Stimulated activated CD8-positive, alpha-beta memory T cell treated with anti-CD3 and anti-CD28 coated beads, Interleukin-2, amount 100 ng/mL, for 48 hours (primary cell): Measurements from ENCODE around the gene CXCR5.
"Not testable (repeated sequence)": the region's sequence is repeated elsewhere in the genome, so short reads cannot be mapped to it uniquely, and the experiment has no call there.

Experiments used
- DNase-seq, 2 donors: peaks; one replicate each; pipeline ENCODE4 v3.0.0-alpha.2; 2020; ENCODE audit warnings: low read depth in 2 of 2

Gene CXCR5, protein sequence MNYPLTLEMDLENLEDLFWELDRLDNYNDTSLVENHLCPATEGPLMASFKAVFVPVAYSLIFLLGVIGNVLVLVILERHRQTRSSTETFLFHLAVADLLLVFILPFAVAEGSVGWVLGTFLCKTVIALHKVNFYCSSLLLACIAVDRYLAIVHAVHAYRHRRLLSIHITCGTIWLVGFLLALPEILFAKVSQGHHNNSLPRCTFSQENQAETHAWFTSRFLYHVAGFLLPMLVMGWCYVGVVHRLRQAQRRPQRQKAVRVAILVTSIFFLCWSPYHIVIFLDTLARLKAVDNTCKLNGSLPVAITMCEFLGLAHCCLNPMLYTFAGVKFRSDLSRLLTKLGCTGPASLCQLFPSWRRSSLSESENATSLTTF

DNA sequence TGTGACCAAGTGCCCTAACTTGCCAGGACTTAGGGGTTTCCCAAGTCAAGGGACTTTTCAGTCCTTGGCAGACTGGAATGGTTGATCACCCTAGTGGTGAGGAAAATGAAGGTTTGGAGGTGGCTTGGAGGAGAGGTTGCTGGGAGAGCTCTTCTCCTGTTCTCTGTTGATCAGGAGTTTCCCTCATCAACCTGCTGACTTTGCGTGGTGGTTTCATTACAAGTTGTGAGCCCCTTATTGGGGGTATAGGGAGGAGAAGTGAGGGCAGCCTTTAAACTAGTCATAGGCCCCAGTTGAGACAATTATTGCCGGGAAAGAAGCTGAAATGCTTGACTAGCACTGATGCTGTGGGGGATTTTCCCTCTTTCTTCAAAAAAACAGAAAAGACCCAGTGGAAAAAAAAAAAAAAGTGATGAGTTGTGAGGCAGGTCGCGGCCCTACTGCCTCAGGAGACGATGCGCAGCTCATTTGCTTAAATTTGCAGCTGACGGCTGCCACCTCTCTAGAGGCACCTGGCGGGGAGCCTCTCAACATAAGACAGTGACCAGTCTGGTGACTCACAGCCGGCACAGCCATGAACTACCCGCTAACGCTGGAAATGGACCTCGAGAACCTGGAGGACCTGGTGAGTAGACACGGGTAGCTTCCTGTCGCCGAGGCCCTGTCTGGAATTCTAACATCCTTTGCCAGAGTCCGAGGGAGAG, at the start of gene CXCR5:
Gene CXCR5 (plus strand): TSS at position 525 of the 704 bp plus-strand sequence. CDS start 50 bp downstream, at position 575.
- DNase-seq: no peak

DNA sequence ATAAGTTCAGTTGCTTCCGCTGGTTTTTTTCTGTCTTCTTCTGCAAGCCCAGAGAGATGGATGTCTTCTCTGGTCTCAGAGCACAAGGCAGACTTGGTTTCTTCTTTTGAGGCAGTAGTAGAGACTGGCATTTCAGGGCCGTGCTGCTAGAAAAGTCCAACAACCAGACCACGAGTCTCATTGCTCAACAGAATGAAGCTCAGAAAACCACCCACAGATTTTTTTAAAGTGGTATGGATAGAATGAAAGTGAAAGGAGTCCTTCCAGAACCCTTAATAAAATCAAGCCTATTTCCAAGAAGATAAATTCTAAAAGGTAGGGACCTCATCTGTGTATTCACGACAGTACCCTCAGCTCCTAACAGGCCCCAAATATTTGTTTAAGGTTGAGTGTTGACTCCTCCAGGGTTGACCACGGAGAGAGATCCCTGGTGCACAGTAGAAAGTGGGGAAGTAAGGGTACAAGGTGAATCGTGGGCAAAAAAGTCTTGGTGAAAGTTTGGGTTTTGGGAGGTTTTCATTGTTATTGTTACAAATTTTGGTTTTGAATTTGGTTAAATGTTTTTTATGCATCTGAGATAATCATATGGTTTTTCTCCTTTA, 49.2 kb upstream of the CXCR5 start:
- no peak for DNase-seq

DNA sequence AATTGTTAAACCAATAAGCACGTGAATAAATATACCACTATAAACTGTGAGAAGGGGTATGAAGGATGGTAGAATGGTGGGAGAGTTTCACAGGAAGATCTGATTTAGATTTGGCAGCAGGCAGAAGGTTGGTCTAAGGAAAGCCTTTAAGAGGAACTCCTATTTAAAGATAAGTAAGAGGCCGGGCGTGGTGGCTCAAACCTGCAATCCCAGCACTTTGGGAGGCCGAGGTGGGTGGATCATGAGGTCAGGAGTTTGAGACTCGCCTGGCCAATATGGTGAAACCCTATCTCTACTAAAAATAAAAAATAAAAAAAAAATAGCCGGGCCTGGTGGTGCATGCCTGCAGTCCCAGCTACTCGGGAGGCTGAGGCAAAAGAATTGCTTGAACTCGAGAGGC, 45.8 kb upstream of the CXCR5 start:
- DNase-seq: no peak

DNA sequence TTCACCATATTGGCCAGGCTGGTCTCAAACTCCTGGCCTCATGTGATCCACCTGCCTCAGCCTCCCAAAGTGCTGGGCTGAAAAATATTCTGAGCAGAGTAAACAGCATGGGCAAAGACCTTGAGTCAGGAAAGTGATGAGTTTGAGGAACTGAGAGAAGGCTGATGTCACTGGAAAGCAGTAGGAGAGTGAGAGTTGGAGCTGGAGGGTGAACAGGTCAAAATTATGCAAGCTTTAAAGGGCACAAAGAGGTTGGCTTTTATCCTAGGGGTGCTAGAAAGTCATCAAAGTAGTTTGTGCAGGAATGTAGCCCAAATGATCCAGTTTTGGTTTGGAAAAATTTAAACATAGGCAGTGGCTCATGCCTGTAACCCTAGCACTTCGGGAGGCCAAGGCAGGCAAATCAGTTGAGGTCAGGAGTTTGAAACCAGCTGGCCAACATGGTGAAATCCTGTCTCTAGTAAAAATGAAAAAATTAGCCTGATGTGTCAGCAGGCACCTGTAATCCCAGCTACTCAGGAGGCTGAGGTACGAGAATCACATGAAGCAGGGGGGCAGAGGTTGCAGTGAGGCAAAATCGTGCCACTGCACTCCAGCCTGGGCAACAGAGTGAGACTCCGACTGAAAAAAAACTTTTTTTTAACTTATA, 44.7 kb upstream of the CXCR5 start:
- DNase-seq: no peak

DNA sequence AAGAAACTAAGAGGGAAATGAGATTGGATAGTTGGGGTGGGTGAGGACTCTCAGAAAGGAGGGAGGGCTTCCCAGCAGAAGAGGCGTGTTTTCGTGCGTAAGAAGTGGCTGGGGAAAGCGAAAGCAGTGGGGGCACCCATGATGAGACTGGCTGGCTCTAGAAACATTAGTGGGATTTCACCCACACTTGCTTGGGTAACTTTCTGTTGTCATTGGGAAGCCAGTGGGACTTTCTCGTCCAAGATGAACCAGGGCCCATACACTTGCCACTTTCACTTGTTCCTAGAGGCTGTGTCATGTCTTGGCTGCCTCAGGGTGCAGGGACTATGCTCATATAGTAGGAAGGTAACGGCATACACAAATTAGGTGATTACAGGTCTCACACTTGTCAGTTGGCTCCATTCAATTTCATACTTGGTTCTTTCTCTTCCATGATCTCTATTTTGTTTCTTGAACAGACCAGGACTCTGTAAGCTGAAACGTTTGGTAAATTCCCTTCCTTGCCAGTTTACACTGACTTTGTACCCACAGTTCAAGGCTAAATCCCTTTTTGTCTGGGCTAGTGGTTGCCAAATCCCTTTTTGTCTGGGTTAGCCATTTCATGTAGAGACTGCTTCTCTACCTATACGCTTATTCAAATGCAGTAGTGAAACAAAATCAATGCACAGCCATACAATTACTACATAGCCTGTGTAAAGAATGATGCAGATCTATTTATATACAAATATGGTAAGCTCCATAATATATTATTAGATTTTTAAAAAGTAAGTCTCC, 42.0 kb upstream of the CXCR5 start:
- peak in 1 of 2 donors; percentile 38 for DNase-seq

DNA sequence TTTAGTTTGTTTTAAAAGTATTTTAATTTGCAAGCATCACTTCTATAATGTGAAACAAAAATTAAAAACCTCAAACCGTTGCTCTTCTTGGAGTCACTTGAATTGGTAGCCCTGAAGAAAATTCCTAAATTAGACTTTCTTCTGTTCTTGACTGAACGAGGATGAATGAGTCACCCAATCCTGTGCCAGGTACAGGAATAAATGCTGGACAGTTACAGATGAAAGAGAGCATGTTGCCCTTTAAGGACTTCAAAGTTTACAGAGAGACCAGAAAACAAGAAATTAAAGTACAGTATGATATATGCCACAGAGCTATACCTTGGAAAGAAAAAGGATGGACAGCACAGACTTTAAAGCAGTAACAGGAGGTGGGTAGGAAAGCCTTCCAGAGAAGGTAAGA, 41.3 kb upstream of the CXCR5 start:
- no peak for DNase-seq

DNA sequence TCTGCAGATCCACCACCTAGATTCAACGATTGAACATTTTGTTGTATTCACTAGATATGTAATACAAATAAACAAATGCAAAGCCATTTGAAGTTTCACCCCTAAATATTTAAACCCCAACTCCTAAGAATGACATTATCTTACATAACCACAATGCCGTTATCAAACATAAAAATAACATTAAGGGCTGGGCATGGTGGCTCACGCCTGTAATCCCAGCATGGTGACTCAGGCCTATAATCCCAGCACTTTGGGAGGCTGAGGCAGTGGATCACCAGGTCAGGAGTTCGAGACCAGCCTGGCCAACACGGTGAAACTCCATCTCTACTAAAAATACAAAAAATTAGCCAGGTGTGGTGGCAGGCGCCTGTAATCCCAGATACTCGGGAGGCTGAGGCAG, 40.8 kb upstream of the CXCR5 start:
- DNase-seq: not testable (repeated sequence)

DNA sequence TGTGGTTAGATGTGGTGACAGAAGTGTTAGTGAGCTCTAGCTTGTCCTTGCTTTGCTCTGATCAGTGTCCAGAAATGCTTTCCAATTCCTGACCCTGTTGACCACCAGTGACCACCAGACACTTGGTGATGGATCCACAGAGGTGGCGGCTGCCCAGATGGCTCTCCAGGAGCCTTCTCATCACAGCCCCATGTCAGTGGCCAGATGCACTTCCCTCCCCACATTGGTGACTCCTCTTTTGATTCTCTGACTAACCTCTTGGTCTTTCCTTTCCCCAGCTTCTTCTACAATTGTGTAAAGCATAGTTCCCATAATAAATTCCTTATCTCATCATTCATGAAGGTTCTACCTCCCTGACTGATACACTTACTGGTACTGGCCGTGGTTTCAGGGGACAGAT, 40.1 kb upstream of the CXCR5 start:
- no peak for DNase-seq

DNA sequence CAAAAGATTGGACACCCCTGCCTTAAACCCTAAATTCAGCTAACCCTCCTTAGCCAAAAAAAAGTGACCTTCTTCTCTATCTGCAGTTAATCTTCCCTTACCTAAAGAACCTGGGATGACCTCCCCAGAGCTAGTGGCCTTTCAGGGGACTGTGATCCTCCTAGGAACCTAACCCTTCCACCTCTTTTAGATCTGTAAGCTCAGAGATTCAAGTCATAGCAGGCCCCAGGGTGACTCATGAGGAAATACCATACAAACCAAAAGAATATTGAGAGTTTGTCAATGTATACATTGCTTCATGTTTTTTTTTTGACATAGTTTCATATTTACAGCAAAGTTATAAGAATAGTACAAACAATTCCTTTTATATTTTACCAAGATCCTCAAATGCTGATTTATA, 38.3 kb upstream of the CXCR5 start:
- DNase-seq: no peak

DNA sequence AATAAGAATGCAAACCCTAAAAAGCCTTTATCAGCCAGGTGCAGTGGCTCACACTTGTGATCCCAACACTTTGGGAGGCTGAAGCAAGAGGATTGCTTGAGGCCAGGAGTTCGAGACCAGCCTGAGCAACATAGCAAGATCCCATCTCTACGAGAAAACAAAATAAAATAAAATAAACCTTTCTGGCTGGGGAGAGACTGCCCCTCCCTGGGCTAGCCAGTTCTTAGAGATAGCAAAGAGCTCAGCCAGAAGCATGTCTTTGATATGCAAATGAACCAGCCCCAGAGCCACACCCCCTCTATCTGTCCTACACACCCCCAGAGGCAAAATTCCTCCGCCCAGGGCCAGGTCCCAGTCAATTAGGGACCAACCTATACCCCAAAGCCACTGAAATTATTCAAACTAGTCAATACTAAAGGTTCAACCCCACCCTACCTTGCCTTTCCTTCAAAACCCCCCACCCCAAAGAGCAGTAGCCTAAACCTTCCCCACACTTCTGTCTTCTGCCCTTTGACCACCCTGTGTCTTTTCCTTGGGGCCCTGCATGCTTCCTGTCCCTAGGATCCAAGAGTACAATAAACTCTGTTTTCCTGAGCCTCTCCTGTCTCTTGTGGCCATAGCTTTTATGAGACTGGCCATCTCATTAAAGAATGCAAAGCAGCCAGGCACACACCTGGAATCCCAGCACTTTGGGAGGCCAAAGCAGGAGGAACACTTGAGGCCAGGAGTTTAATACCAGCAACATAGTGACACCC, 37.3 kb upstream of the CXCR5 start:
- no peak for DNase-seq

DNA sequence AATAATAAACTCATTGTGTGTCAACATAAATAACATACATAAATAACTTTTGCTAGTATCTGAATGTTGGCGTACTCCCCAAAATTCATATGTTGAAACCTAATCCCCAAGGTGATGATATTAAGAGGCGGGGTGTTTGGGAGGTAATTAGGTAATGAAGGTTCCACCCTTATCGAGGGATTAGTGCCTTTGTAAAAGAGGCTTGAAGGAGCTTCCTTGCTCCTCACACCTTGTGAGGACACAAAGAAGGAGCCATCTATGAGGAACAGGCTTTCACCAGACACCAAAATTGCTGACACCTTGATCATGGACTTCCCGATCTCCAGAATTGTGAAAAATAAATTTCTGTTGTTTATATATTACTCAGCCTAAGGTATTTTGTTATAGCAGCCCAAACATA, 33.9 kb upstream of the CXCR5 start:
- no peak for DNase-seq

DNA sequence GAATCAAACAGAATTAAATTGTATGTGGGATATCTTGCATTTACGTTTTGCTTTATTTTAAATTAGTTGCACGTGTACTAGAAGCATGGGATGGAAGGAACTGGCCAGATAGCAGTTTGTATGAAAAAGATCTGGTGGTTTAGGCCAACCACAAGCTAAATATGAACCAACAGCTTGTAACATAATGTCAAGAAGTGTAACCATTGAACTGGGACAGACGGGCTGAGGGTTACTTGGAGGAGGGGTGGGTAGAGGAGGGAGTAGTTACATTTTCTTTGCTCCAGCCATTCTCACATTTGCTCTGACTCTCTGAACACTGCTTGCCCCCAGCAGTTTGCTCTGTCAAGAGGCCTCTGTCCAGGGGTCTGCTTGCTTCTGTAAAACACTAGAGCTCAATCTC, 31.7 kb upstream of the CXCR5 start:
- DNase-seq: no peak

DNA sequence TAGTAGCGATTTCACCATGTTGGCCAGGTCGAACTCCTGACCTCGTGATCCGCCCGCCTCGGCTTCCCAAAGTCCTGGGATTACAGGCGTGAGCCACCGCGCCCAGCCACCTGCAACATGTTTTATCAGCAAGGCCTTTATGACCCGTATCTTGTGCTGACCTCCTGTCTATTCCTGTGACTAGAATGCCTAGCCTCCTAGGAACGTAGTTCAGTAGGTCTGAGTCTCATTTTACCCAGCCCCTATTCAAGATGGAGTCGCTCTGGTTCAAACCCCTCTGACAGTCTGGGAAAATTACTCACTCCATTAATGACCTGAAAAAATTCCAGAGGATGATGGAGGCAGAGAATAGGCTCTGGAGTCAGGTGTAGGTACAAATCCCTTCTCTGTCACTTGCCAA, 30.0 kb upstream of the CXCR5 start:
- no peak for DNase-seq

DNA sequence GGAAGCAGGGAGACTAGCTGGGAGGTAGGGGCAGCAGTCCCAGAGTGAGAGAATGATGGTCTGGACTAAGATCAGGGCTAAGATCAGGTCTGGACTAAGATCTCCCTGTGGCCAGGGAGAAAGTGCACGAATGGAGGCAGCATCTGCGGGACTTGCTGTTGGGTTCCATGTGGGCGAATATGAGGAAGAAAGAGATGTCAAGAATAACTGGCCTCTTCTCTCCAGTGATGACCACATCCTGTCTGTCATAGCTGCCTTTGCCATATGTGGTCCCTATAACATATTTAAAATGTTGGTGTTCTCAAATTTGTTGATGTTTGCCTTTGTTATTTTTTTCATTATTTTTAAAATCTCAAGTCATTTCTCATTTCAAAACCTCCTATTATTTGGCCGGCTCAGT, 27.4 kb upstream of the CXCR5 start:
- no peak for DNase-seq

DNA sequence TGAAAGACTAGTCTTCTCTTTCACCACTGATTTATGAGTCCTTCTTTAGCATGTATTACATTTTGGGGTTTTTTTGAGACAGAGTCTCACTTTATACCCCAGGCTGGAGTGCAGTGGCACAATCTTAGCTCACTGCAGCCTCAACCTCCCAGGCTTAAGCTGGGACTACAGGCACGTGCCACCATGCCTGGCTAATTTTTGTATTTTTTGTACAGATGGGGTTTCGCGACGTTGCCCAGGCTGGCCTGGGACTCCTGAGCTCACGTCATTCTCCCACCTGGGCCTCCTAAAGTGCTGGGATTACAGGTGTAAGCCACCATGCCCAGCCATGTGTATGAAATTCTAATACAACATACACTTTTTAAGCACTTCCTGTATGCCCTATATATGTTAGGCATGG, 26.3 kb upstream of the CXCR5 start:
- no peak for DNase-seq

DNA sequence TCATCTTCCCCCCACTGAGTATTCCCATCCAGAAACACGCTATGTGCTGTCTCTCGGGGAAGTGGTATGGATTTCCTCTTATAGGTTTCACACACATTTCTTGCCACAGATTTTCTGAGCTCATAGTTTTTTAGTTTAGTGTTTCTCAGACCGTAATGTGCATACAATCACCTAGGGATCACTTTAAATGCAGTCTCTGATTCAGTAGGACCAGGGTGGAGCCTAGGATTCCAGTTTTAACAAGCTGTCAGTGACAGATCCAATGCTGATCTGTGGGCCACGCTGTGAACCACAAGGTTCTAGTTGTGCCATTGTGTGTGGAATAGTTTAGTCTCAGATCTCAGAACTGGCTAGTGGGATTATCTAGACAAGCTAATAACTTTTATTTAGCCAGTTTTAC, 23.7 kb upstream of the CXCR5 start:
- no peak for DNase-seq

DNA sequence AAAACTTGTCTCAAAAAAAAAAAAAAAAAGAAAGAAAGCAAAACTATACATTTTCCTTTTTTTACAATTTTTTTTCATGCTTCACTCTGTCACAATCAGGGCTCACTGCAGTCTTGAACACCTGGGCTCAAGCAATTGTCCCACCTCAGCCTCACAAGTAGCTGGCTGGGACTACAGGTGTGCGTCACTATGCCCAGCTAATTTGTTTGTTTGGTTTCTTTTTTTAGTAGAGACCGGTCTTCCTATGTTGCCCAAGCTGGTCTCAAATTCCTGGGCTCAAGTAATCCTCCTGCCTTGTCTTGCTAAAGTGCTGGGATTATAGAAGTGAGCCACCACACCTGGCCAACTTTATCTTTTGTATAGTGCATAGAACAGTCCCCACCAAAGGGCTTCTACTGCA, 15.0 kb upstream of the CXCR5 start:
- DNase-seq: no peak

DNA sequence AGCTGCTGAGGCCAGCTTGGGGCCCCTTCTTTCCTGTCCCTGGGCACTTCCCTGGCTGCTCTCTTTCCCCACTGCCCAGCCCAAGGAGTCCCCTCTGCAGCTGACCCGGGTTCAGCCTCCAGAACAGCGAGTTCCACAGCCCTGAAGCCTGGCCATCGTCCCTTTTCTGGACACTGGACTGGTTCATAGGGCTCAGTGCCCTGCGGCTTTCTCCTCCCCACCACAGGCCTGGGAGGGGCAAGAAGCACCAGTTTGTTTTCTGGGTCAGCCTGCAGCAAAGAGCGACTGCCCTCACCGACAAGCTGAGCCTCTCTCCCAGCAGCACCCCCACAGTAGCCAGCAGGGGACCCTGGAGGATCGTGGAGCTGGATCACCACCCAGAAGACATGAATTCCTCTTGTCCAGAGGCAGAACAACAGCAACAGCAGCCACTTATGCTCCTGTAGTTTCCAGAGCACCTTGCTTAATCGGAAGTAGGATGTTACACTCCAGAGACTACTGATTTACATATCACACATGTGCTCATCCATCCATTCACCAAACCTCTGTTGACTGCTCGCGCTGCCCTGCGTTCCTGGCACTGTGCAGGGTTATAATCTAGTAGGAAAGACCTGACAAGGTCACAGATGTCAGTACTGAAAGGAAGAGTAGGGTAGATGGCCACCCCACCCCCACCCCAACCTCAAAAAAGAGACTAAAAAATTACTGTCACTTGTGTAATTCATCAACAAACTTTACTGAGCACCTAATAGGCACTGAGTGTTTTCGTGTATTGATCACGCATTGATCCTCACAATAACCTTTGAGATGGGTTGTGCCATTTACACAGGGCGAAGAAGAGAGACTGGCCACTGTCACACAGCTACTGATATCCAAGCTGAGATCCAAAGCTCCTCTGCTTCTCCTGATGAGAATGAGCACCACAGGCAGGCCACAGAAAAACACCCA, 13.0 kb upstream of the CXCR5 start:
- no peak for DNase-seq

DNA sequence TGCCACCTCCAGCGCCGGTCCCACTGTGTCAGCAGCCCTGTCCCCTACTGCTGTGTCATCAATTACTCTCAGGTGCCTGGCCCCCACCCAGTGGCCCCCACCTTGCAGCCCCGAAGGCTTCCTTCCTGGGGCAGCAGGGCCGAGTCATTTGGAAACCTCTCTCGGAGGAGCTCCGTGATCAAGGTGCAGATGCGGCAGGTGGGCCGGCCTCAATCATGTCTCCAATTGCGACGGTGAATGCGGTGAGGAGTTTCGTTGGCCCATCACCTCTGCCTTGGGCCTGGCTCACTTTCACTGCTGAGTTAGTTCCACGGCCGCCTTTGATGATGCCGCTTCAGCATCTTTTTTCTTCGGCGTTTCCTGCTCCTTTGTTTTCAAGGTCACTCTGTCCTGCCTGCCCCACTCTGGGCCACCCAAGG, 11.3 kb upstream of the CXCR5 start:
- peak in 1 of 2 donors; percentile 62 for DNase-seq

DNA sequence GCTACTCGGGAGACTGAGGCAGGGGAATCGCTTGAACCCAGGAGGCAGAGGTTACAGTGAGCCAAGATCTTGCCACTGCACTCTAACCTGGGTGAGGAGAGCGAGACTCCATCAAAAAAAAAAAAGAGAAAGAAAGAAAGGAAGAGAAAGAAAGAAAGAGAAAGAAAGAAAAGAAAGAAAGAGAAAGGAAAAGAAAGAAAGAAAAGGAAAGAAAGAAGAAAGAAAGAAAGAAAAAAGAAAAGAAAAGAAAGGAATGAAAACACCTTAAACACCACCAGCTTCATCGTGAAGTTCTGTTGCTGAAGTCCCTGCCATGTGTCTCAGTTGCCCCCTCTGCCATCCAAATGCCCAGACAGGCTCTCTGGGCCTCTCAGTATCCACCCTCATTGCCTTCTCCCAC, 9.9 kb upstream of the CXCR5 start:
- DNase-seq: no peak
